Fibroblast of lung (primary cell): ENCODE results near the gene ZNF382. TPM values are rescaled to one million over a fixed set of nuclear protein-coding genes. Genes with fewer than 3 reads are reported as not detected.

Experiments used
- DNase-seq, 2 donors: peaks; one replicate each; pipeline versions ENCODE4 v3.0.0 to v3.0.0-alpha.2; 2010; ENCODE audit warnings: low read depth in 2 of 2
- H2AFZ ChIP-seq: 2 replicates; pipeline ENCODE4 v1.5.1; 2012; ENCODE audit warnings: low read length, control low read depth, inconsistent platforms
- H3K27ac ChIP-seq: 2 replicates; pipeline ENCODE4 v1.5.1; 2011; ENCODE audit warnings: low read length, control low read depth; ENCODE audit not compliant: insufficient read depth
- H3K27me3 ChIP-seq: 2 replicates; pipeline ENCODE4 v1.5.1; 2011; ENCODE audit warnings: mild to moderate bottlenecking, low read length; ENCODE audit not compliant: control insufficient read depth, insufficient read depth
- H3K36me3 ChIP-seq: 2 replicates; pipeline ENCODE4 v1.5.1; 2011; ENCODE audit warnings: low read length; ENCODE audit not compliant: control insufficient read depth, insufficient read depth
- H3K4me1 ChIP-seq: 2 replicates; pipeline ENCODE4 v1.5.1; 2011; ENCODE audit warnings: low read length; ENCODE audit not compliant: control insufficient read depth, insufficient read depth; ENCODE audit errors: extremely low read depth
- H3K4me2 ChIP-seq: 2 replicates; pipeline ENCODE4 v1.5.1; 2011; ENCODE audit warnings: low read length, control low read depth; ENCODE audit not compliant: insufficient read depth; ENCODE audit errors: extremely low read depth
- H3K4me3 ChIP-seq, 4 experiments: fragments of 200-600 bp in 1 of 4; sonication (generic) in 1 of 4; replicated peaks in 1 of 4; 2 replicates each; pipeline ENCODE4 v1.5.1; 2011 to 2016; ENCODE audit warnings: low read length in 4 of 4, low read depth in 3 of 4, mild to moderate bottlenecking in 3 of 4, control low read depth in 2 of 4, inconsistent platforms in 1 of 4, mixed read lengths in 1 of 4; ENCODE audit not compliant: insufficient read depth in 1 of 4; ENCODE audit errors: control extremely low read depth in 1 of 4
- H3K79me2 ChIP-seq: 2 replicates; pipeline ENCODE4 v1.5.1; 2012; ENCODE audit warnings: mild to moderate bottlenecking, low read length, inconsistent platforms; ENCODE audit not compliant: control insufficient read depth, insufficient read depth
- H3K9ac ChIP-seq: 2 replicates; pipeline ENCODE4 v1.5.1; 2011; ENCODE audit warnings: mild to moderate bottlenecking, low read length, control low read depth; ENCODE audit not compliant: insufficient read depth
- H3K9me3 ChIP-seq: 2 replicates; pipeline ENCODE4 v1.5.1; 2012; ENCODE audit warnings: low read depth, low read length; ENCODE audit not compliant: control insufficient read depth, insufficient read depth
- H4K20me1 ChIP-seq: 2 replicates; pipeline ENCODE4 v1.5.1; 2011; ENCODE audit warnings: low read length; ENCODE audit not compliant: control insufficient read depth, insufficient read depth; ENCODE audit errors: extremely low read depth
- EZH2 ChIP-seq: IDR thresholded peaks from 2 replicates; pipeline ENCODE4 v1.5.1; 2012; ENCODE audit warnings: low read length, control low read depth, mild to moderate bottlenecking; ENCODE audit errors: missing control alignments
- polyA plus RNA-seq, 2 donors: library from polyadenylated mRNA; depleted of rRNA in 1 of 2; stranded (reverse) in 1 of 2; unstranded in 1 of 2; fragments of >200 nt; gene quantifications; 2 replicates each; pipeline ENCODE4 v1.2.1, GENCODE V29; 2011 to 2012; ENCODE audit warnings: missing spikeins in 1 of 2
- total RNA-seq: library from RNA; depleted of rRNA; stranded (reverse); fragments of >200 nt; gene quantifications from 2 replicates; pipeline ENCODE4 v1.2.1, GENCODE V29; 2014
- TF ChIP-seq, protein P1 (sequence below), 2 donors: IDR thresholded peaks in 1 of 2; conservative IDR thresholded peaks in 1 of 2; 1 replicate in 1 of 2; 2 replicates in 1 of 2; pipeline ENCODE4 v1.5.1; 2011 to 2012; ENCODE audit warnings: low read length in 2 of 2, control low read depth in 1 of 2, inconsistent platforms in 1 of 2, low read depth in 1 of 2, mild to moderate bottlenecking in 1 of 2

The ZNF382 gene
- total and polyA plus RNA-seq, 2 donors (not counting 1 experiment from before 2014, with no cell fraction given), result 0.77 to 16.0 TPM

DNA sequence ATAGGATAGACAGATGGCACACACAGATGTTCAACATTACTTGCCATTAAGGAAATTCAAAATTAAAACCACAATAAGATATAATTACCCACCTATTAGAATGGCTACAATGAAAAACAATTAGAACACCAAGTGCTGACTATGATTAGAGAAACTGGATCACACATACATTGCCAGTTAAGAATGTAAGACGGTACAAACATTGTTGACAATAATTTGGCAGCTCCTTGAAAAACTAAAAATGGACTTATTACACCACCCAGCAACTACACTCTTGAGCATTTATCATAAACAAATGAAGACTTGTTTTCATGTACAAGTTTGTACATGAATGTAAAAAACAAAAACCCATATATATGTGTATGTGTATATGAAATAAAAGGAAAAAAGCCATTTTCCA is 47.8 kb downstream of the ZNF382 start:
- Histone ChIP-seq H3K79me2 (no peaks in the 10 kb centered on the region), H3K4me2 (no peak overlapping the region), H4K20me1 (no peaks in the 10 kb centered on the region), H3K9ac (no peak overlapping the region), H3K4me3 (no peak overlapping the region), H3K36me3 (peaks cover 4% of the 10 kb centered on the region), H3K27me3 (no peaks in the 10 kb centered on the region), H2AFZ (no peak overlapping the region), H3K27ac (no peak overlapping the region), H3K9me3 (no peaks in the 10 kb centered on the region), H3K4me1 (no peaks in the 10 kb centered on the region)
- no peak for TF ChIP-seq EZH2
- TF ChIP-seq, protein P1, sequence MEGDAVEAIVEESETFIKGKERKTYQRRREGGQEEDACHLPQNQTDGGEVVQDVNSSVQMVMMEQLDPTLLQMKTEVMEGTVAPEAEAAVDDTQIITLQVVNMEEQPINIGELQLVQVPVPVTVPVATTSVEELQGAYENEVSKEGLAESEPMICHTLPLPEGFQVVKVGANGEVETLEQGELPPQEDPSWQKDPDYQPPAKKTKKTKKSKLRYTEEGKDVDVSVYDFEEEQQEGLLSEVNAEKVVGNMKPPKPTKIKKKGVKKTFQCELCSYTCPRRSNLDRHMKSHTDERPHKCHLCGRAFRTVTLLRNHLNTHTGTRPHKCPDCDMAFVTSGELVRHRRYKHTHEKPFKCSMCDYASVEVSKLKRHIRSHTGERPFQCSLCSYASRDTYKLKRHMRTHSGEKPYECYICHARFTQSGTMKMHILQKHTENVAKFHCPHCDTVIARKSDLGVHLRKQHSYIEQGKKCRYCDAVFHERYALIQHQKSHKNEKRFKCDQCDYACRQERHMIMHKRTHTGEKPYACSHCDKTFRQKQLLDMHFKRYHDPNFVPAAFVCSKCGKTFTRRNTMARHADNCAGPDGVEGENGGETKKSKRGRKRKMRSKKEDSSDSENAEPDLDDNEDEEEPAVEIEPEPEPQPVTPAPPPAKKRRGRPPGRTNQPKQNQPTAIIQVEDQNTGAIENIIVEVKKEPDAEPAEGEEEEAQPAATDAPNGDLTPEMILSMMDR (conservative IDR thresholded peaks at IDR 0.05 in 1 of 2, IDR thresholded peaks at IDR 0.05 in 1 of 2; ENCODE audit: low read depth in 1 of 2, low read length in 2 of 2), result no peak
- DNase-seq, result no peak

DNA sequence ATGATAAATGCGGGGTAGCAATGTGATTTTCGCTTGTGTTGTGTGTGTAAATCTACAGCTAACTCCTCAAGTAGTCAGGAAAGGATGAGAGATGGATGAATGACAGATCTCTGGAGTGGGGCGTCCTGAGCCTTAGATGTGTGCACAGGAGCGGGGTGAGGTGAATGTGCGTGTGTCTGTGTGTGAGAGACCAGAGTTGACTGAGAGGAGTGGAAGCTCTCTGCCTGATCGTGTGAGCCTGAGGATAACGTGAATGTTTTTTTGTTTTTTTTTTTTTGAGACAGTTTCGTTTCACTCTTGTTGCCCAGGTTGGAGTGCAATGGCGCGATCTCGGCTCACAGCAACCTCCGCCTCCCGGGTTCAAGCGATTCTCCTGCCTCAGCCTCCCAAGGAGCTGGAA is 60.7 kb downstream of the ZNF382 start:
- H3K36me3 ChIP-seq, result no peaks in the 10 kb centered on the region
- H4K20me1 ChIP-seq, result no peaks in the 10 kb centered on the region
- H3K79me2 ChIP-seq, result peaks cover 3% of the 10 kb centered on the region
- H3K9me3 ChIP-seq, result no peaks in the 10 kb centered on the region
- no peaks in the 10 kb centered on the region for H3K27me3 ChIP-seq
- H3K4me3 ChIP-seq, result peak overlapping the region; percentile 92 to 97 (median 96)
- DNase-seq, result no peak
- H3K4me2 ChIP-seq, result peak overlapping the region; percentile 53
- H2AFZ ChIP-seq, result no peak overlapping the region
- no peak overlapping the region for H3K27ac ChIP-seq
- H3K9ac ChIP-seq, result no peak overlapping the region
- TF ChIP-seq, protein P1 (conservative IDR thresholded peaks at IDR 0.05 in 1 of 2, IDR thresholded peaks at IDR 0.05 in 1 of 2; ENCODE audit: low read depth in 1 of 2, low read length in 2 of 2), result no peak
- TF ChIP-seq EZH2, result no peak
- peaks cover 2% of the 10 kb centered on the region for H3K4me1 ChIP-seq

DNA sequence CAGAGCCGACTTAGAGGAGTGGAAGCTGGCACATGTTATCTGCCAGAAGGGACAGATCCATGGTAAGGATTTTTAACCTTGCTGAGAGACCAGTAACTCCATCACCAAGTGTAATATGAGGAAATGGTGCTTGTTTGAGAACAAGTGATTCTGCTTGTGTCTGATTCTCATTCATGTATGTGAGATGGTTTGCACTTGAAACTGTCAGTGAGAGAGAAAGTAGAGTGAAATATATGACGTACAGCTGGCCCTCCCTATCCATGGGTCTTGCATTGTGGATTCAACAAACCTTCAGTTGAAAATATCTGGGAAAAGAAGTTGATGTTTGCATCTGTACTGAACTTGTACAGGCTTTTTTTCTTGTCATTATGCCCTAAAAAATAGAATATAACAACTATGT is 63.5 kb downstream of the ZNF382 start:
- Histone ChIP-seq H3K4me1 (peaks cover 2% of the 10 kb centered on the region), H3K36me3 (no peaks in the 10 kb centered on the region), H4K20me1 (no peaks in the 10 kb centered on the region), H3K4me3 (no peak overlapping the region), H3K4me2 (no peak overlapping the region), H3K27ac (no peak overlapping the region), H3K9me3 (no peaks in the 10 kb centered on the region), H3K9ac (no peak overlapping the region), H3K27me3 (no peaks in the 10 kb centered on the region), H3K79me2 (peaks cover 3% of the 10 kb centered on the region), H2AFZ (no peak overlapping the region)
- TF ChIP-seq, protein P1 (conservative IDR thresholded peaks at IDR 0.05 in 1 of 2, IDR thresholded peaks at IDR 0.05 in 1 of 2; ENCODE audit: low read depth in 1 of 2, low read length in 2 of 2), result no peak
- TF ChIP-seq EZH2, result no peak
- DNase-seq, result no peak
